OCI-LY7 (cell line): ENCODE results near the gene RNGTT. TPM values are rescaled to one million over a fixed set of nuclear protein-coding genes. Genes with fewer than 3 reads are reported as not detected.
"Not testable (repeated sequence)": the region's sequence is repeated elsewhere in the genome, so short reads cannot be mapped to it uniquely, and the experiment has no call there.

ENCODE experiments used
- BruUV-seq: library from RNA; stranded (reverse); fragments of 400-500 nt; replicated peaks from 2 replicates; lab custom pipeline; 2021; lab: Mats Ljungman, UMichigan
- CTCF ChIA-PET: fragments of 300-600 bp; sonication (Branson Sonifier 250); formaldehyde crosslinking; loops from one replicate; lab custom pipeline; 2022; ENCODE audit warnings: antibody characterized with exemption; ENCODE audit not compliant: unreplicated experiment; lab: Charles Lee
- POLR2A ChIA-PET: fragments of 300-600 bp; sonication (Branson Sonifier 250); formaldehyde crosslinking; loops from one replicate; lab custom pipeline; 2022; ENCODE audit warnings: antibody characterized with exemption; lab: Charles Lee
- DNase-seq: peaks from one replicate; pipeline ENCODE4 v3.0.0-alpha.2; 2015; ENCODE audit warnings: low spot score
- H2AFZ ChIP-seq: fragments of 200-600 bp; sonication (generic), shearing (Covaris generic); 2 replicates; pipeline ENCODE4 v1.6.1; 2014; ENCODE audit warnings: mild to moderate bottlenecking, antibody characterized with exemption, low read length, moderate library complexity
- H3K27ac ChIP-seq: fragments of 200-600 bp; sonication (generic); 2 replicates; pipeline ENCODE4 v1.5.1; 2014; ENCODE audit warnings: mixed run types, low read depth, mild to moderate bottlenecking, moderate library complexity, low read length, inconsistent platforms; ENCODE audit not compliant: poor library complexity, severe bottlenecking
- H3K36me3 ChIP-seq: fragments of 200-600 bp; sonication (generic); 2 replicates; pipeline ENCODE4 v1.6.1; 2014; ENCODE audit warnings: mild to moderate bottlenecking, antibody characterized with exemption, low read length, moderate library complexity, mixed read lengths; ENCODE audit not compliant: insufficient read depth
- H3K4me1 ChIP-seq: fragments of 200-600 bp; sonication (generic); 2 replicates; pipeline ENCODE4 v1.5.1; 2014; ENCODE audit warnings: mild to moderate bottlenecking, low read length; ENCODE audit not compliant: insufficient read depth, poor library complexity, severe bottlenecking
- H3K4me2 ChIP-seq: fragments of 200-600 bp; sonication (generic); 2 replicates; pipeline ENCODE4 v1.6.1; 2014; ENCODE audit warnings: mild to moderate bottlenecking, low read length
- H3K4me3 ChIP-seq: fragments of 200-600 bp; sonication (generic); 2 replicates; pipeline ENCODE4 v1.5.1; 2014; ENCODE audit warnings: mild to moderate bottlenecking, low read depth, low read length; ENCODE audit not compliant: poor library complexity, severe bottlenecking
- H3K79me2 ChIP-seq: fragments of 200-600 bp; sonication (generic); 2 replicates; pipeline ENCODE4 v1.6.1; 2016; ENCODE audit warnings: low read depth, mild to moderate bottlenecking, low read length, moderate library complexity, mixed read lengths; ENCODE audit not compliant: insufficient read depth
- H3K9me2 ChIP-seq: fragments of 200-600 bp; sonication (generic); 2 replicates; pipeline ENCODE4 v1.6.1; 2016; ENCODE audit warnings: mild to moderate bottlenecking, low read length, mixed read lengths; ENCODE audit not compliant: insufficient read depth
- H3K9me3 ChIP-seq: fragments of 200-600 bp; sonication (generic); 2 replicates; pipeline ENCODE4 v1.6.1; 2014; ENCODE audit warnings: mild to moderate bottlenecking, mixed run types, low read length, mixed read lengths
- H4K20me1 ChIP-seq: fragments of 200-600 bp; sonication (generic); 2 replicates; pipeline ENCODE4 v1.6.1; 2014; ENCODE audit warnings: mild to moderate bottlenecking, antibody characterized with exemption, low read length, moderate library complexity, mixed read lengths; ENCODE audit not compliant: insufficient read depth
- EZH2phosphoT487 ChIP-seq: fragments of 200-600 bp; sonication (generic); IDR thresholded peaks from 2 replicates; pipeline ENCODE4 v1.6.1; 2018; ENCODE audit warnings: low read depth, borderline replicate concordance, mild to moderate bottlenecking, mixed run types, antibody characterized with exemption, low read length, moderate library complexity, mixed read lengths
- intact Hi-C: fragments of 100-400 bp; cut with micrococcal nuclease; formaldehyde crosslinking; loops from one replicate; pipeline ENCODE4 v1.10.0; 2022; ENCODE audit not compliant: unreplicated experiment
- total RNA-seq, 2 experiments: library from RNA; depleted of rRNA in 1 of 2; stranded (reverse); fragments of >200 nt in 1 of 2; shearing (Covaris generic) in 1 of 2; gene quantifications; 2 replicates each; pipeline ENCODE4 v1.2.3, GENCODE V29; 2014 to 2022
- TF ChIP-seq, protein P1 (sequence below): fragments of 200-600 bp; sonication (generic); conservative IDR thresholded peaks from 2 replicates; pipeline ENCODE4 v1.5.1; 2014; ENCODE audit warnings: mild to moderate bottlenecking, antibody characterized with exemption, low read length, moderate library complexity, mixed read lengths

Gene RNGTT
- total RNA-seq, 2 experiments from 2014 or later = 38.2 to 41.7 TPM

DNA sequence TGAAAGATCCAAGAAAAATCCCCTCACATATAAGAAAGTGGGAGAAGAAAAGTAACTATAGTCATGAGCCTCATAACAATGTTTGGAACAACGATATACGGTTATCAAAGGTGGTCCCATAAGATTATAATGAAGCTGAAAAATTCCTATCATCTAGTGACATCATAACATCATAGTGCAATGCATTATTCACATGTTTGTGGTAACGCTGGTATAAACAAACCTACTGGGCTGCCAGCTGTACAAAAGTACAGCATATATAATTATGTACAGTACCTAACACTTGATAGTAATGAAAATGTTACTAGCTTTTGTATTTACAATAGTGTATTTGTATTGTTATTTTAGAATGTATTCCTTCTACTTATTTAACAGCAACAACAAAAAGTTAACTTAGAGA, 240.7 kb downstream of the RNGTT start:
- intact Hi-C loops = no loop called here
- Histone ChIP-seq H3K9me2 (no peaks in the 10 kb centered on the region), H2AFZ (no peak overlapping the region), H3K79me2 (no peaks in the 10 kb centered on the region), H3K36me3 (peaks cover 6% of the 10 kb centered on the region; the same call in 1 of the 2 replicates), H3K27ac (no peak overlapping the region), H4K20me1 (no peaks in the 10 kb centered on the region), H3K9me3 (no peaks in the 10 kb centered on the region), H3K4me1 (no peaks in the 10 kb centered on the region), H3K4me2 (no peak overlapping the region), H3K4me3 (no peak overlapping the region)
- no peak for DNase-seq
- TF ChIP-seq, protein P1, sequence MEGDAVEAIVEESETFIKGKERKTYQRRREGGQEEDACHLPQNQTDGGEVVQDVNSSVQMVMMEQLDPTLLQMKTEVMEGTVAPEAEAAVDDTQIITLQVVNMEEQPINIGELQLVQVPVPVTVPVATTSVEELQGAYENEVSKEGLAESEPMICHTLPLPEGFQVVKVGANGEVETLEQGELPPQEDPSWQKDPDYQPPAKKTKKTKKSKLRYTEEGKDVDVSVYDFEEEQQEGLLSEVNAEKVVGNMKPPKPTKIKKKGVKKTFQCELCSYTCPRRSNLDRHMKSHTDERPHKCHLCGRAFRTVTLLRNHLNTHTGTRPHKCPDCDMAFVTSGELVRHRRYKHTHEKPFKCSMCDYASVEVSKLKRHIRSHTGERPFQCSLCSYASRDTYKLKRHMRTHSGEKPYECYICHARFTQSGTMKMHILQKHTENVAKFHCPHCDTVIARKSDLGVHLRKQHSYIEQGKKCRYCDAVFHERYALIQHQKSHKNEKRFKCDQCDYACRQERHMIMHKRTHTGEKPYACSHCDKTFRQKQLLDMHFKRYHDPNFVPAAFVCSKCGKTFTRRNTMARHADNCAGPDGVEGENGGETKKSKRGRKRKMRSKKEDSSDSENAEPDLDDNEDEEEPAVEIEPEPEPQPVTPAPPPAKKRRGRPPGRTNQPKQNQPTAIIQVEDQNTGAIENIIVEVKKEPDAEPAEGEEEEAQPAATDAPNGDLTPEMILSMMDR = no peak
- no peak for TF ChIP-seq EZH2phosphoT487
- ChIA-PET POLR2A (no interaction called here), CTCF (no interaction called here)
- BruUV-seq = no TSS peak

DNA sequence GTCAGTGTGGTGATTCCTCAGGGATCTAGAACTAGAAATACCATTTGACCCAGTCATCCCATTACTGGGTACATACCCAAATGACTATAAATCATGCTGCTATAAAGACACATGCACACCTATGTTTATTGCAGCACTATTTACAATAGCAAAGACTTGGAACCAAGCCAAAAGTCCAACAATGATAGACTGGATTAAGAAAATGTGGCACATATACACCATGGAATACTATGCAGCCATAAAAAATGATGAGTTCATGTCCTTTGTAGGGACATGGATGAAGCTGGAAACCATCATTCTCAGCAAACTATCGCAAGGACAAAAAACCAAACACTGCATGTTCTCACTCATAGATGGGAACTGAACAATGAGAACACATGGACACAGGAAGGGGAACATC, 247.0 kb downstream of the RNGTT start:
- POLR2A ChIA-PET, DNase-seq, H3K79me2 ChIP-seq, H3K4me2 ChIP-seq, CTCF ChIA-PET, intact Hi-C loops, H3K27ac ChIP-seq, BruUV-seq, H3K4me1 ChIP-seq, H2AFZ ChIP-seq, H4K20me1 ChIP-seq, H3K9me2 ChIP-seq, H3K9me3 ChIP-seq, H3K4me3 ChIP-seq: not testable (repeated sequence)
- H3K36me3 ChIP-seq = peaks cover 11% of the 10 kb centered on the region

DNA sequence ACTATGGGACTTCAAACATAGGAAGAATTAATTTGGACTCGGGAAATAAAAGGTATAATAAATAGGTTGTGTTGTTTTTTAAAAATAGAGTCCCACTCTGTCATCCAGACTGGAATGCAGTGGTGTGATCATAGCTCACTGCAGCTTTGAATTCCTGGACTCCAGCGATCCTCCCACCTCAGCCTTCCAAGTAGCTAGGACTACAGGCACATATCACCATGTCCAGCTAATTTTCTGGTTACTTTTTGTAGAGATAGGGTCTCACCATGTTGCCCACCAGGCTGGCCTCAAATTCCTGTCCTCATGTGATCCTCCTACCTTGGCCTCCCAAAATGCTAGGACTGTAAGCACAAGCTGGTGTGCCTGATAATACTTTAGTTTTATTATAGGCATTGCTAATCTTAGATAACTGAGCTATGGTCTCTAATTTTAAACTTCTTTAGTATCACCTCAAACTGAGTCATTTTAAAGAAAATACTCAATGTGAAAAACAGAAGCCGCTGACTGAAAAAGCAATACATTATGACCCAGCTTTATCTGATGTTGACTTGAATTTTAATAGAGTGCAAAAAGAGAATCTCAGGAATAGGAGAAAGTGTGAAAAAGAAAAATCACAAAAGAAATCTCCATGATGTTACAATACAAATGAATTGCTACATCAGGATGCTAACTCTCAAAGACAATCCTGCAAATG, 251.0 kb downstream of the RNGTT start:
- intact Hi-C loops = no loop called here
- Histone ChIP-seq H3K4me2 (no peak overlapping the region), H3K79me2 (no peaks in the 10 kb centered on the region), H3K36me3 (peaks cover 11% of the 10 kb centered on the region), H3K9me3 (no peaks in the 10 kb centered on the region), H3K27ac (no peak overlapping the region), H2AFZ (no peak overlapping the region), H3K4me1 (no peaks in the 10 kb centered on the region), H3K9me2 (no peaks in the 10 kb centered on the region), H3K4me3 (no peak overlapping the region), H4K20me1 (no peaks in the 10 kb centered on the region)
- ChIA-PET CTCF (interaction anchor here (0.6 kb wide), 1 partner anchor 54 kb away, joined by 3 read pairs; no protein-coding TSS in a partner anchor), POLR2A (interaction anchor here (0.9 kb wide), 2 partner anchors 17 to 626 kb away, joined by 3 to 4 read pairs; no protein-coding TSS in a partner anchor)
- DNase-seq = no peak
- no peak for TF ChIP-seq EZH2phosphoT487
- TF ChIP-seq, protein P1 = no peak
- no TSS peak for BruUV-seq
